ENCODE measurements around the gene LIN37.
A peak's percentile ranks its signal among the peaks of the same experiment; 100 is the strongest.

Gene LIN37

DNA sequence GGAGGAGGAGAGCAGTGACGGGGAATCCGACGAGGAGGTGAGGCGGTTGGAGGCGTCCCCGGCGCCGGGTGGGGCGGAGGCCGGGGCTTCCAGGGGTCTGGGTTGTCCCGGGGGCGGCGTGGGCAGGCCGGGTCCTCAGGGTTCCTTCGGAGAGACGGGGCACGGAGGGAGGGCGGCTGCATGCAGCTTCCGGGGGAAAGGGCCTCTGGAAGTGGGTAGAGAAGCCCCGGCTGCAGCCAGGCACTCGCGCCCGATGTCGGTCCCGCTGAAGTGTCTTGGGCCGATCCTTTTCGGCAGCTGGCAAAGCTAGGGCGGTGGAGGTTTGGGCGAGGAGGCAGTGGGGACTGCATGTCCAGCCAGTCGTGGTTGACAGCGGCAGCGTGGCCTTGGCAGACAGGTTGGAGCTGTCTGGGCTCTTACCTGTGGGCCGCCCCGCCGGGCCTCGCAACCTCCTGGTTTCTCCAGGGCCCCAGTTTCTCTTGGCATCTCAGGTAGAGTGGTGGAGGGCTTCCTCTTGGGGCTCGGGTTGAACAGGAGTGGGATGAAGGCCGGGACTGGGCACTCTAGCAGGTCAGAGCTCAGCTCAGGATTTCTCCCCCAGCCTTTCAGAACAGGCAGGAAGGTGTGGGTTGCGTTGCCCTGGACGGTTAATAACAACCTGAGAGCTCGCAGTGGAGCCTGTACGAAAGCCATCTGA lies 29.9 kb upstream of the LIN37 start:
- Histone ChIP-seq H3K27ac (ENCODE audit: low read length) (peak overlapping the region; percentile 69), H3K4me2 (ENCODE audit: low read length) (peak overlapping the region; percentile 96), H3K36me3 (replicated peaks; ENCODE audit: low read depth, low read length) (peaks cover 25% of the 10 kb centered on the region), H3K4me1 (ENCODE audit: low read length) (peaks cover 39% of the 10 kb centered on the region), H3K79me2 (ENCODE audit: low read length) (peaks cover 39% of the 10 kb centered on the region), H4K20me1 (ENCODE audit: insufficient read depth, low read length) (peaks cover 18% of the 10 kb centered on the region), H3K9ac (ENCODE audit: low read length) (peak overlapping the region; percentile 86), H3K9me3 (ENCODE audit: insufficient read depth, low read length) (no peaks in the 10 kb centered on the region), H3K27me3 (ENCODE audit: low read depth, low read length) (no peaks in the 10 kb centered on the region), H2AFZ (ENCODE audit: low read depth, low read length) (no peak overlapping the region), H3K4me3 (ENCODE audit: low read length) (peak overlapping the region; percentile 99)
- TF ChIP-seq, protein P1, sequence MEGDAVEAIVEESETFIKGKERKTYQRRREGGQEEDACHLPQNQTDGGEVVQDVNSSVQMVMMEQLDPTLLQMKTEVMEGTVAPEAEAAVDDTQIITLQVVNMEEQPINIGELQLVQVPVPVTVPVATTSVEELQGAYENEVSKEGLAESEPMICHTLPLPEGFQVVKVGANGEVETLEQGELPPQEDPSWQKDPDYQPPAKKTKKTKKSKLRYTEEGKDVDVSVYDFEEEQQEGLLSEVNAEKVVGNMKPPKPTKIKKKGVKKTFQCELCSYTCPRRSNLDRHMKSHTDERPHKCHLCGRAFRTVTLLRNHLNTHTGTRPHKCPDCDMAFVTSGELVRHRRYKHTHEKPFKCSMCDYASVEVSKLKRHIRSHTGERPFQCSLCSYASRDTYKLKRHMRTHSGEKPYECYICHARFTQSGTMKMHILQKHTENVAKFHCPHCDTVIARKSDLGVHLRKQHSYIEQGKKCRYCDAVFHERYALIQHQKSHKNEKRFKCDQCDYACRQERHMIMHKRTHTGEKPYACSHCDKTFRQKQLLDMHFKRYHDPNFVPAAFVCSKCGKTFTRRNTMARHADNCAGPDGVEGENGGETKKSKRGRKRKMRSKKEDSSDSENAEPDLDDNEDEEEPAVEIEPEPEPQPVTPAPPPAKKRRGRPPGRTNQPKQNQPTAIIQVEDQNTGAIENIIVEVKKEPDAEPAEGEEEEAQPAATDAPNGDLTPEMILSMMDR (IDR thresholded peaks at IDR 0.05; ENCODE audit: low read depth, low read length): no peak
- TF ChIP-seq EZH2phosphoT487 (IDR thresholded peaks at IDR 0.05; ENCODE audit: low read depth): no peak

DNA sequence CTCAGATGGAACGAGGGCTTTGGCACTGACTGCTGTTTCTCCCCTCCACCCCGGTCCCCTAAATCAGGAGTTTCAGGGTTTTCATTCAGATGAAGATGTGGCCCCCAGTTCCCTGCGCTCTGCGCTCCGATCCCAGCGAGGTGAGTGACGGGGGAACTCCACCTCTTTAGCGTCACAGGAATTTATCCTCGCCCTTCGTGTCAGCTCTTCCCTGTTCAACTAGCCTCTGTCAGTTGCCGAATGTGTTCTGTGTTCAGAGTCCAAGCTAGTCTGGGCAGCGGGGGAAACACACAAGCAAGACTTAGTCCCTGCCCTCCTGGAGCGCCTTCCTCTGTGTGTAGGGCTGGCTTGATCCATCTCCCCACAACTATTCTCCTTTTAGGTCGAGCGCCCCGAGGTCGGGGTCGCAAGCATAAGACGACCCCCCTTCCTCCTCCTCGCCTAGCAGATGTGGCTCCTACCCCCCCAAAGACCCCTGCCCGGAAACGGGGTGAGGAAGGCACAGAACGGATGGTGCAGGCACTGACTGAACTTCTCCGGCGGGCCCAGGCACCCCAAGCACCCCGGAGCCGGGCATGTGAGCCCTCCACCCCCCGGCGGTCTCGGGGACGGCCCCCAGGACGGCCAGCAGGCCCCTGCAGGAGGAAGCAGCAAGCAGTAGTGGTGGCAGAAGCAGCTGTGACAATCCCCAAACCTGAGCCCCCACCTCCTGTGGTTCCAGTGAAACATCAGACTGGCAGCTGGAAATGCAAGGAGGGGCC lies 28.8 kb upstream of the LIN37 start:
- H4K20me1 ChIP-seq (ENCODE audit: insufficient read depth, low read length): peaks cover 18% of the 10 kb centered on the region
- H3K27ac ChIP-seq (ENCODE audit: low read length): no peak overlapping the region
- H3K9ac ChIP-seq (ENCODE audit: low read length): peak overlapping the region; percentile 86; the same call in 1 of the 2 replicates

DNA sequence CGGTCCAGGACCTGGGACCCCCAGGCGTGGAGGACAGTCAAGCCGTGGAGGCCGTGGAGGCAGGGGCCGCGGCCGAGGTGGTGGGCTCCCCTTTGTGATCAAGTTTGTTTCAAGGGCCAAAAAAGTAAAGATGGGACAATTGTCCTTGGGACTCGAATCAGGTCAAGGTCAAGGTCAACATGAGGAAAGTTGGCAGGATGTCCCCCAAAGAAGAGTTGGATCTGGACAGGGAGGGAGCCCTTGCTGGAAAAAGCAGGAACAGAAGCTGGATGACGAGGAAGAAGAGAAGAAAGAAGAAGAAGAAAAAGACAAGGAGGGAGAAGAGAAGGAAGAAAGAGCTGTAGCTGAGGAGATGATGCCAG lies 28.2 kb upstream of the LIN37 start:
- H3K4me3 ChIP-seq (ENCODE audit: low read length): no peak overlapping the region
- H3K36me3 ChIP-seq (replicated peaks; ENCODE audit: low read depth, low read length): peaks cover 41% of the 10 kb centered on the region
- no peak overlapping the region for H3K9ac ChIP-seq (ENCODE audit: low read length)
- no peaks in the 10 kb centered on the region for H3K9me3 ChIP-seq (ENCODE audit: insufficient read depth, low read length)
- H4K20me1 ChIP-seq (ENCODE audit: insufficient read depth, low read length): peaks cover 18% of the 10 kb centered on the region
- TF ChIP-seq, protein P1 (IDR thresholded peaks at IDR 0.05; ENCODE audit: low read depth, low read length): no peak
- no peak overlapping the region for H2AFZ ChIP-seq (ENCODE audit: low read depth, low read length)
- peaks cover 35% of the 10 kb centered on the region for H3K79me2 ChIP-seq (ENCODE audit: low read length)
- peaks cover 22% of the 10 kb centered on the region for H3K4me1 ChIP-seq (ENCODE audit: low read length)
- H3K4me2 ChIP-seq (ENCODE audit: low read length): no peak overlapping the region
- H3K27me3 ChIP-seq (ENCODE audit: low read depth, low read length): no peaks in the 10 kb centered on the region
- H3K27ac ChIP-seq (ENCODE audit: low read length): no peak overlapping the region

More for the DNA sequence above, 28.8 kb upstream of the LIN37 start:
- Histone ChIP-seq H3K9me3 (ENCODE audit: insufficient read depth, low read length) (no peaks in the 10 kb centered on the region), H3K79me2 (ENCODE audit: low read length) (peaks cover 38% of the 10 kb centered on the region), H3K36me3 (replicated peaks; ENCODE audit: low read depth, low read length) (peaks cover 35% of the 10 kb centered on the region), H3K4me3 (ENCODE audit: low read length) (peak overlapping the region; percentile 99), H3K4me2 (ENCODE audit: low read length) (peak overlapping the region; percentile 96), H3K4me1 (ENCODE audit: low read length) (peaks cover 28% of the 10 kb centered on the region), H2AFZ (ENCODE audit: low read depth, low read length) (no peak overlapping the region), H3K27me3 (ENCODE audit: low read depth, low read length) (no peaks in the 10 kb centered on the region)
- TF ChIP-seq, protein P1 (IDR thresholded peaks at IDR 0.05; ENCODE audit: low read depth, low read length): no peak
- no peak for TF ChIP-seq EZH2phosphoT487 (IDR thresholded peaks at IDR 0.05; ENCODE audit: low read depth)

DNA sequence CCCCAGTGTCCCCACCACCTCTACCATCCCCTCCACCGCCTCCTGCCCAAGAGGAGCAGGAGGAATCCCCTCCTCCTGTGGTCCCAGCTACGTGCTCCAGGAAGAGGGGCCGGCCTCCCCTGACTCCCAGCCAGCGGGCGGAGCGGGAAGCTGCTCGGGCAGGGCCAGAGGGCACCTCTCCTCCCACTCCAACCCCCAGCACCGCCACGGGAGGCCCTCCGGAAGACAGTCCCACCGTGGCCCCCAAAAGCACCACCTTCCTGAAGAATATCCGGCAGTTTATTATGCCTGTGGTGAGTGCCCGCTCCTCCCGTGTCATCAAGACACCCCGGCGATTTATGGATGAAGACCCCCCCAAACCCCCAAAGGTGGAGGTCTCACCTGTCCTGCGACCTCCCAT lies 27.7 kb upstream of the LIN37 start:
- Histone ChIP-seq H3K36me3 (replicated peaks; ENCODE audit: low read depth, low read length) (peaks cover 46% of the 10 kb centered on the region), H3K79me2 (ENCODE audit: low read length) (peaks cover 35% of the 10 kb centered on the region), H2AFZ (ENCODE audit: low read depth, low read length) (no peak overlapping the region), H4K20me1 (ENCODE audit: insufficient read depth, low read length) (peaks cover 18% of the 10 kb centered on the region), H3K4me1 (ENCODE audit: low read length) (peaks cover 17% of the 10 kb centered on the region), H3K4me3 (ENCODE audit: low read length) (no peak overlapping the region), H3K27ac (ENCODE audit: low read length) (no peak overlapping the region), H3K4me2 (ENCODE audit: low read length) (no peak overlapping the region), H3K9me3 (ENCODE audit: insufficient read depth, low read length) (no peaks in the 10 kb centered on the region), H3K27me3 (ENCODE audit: low read depth, low read length) (no peaks in the 10 kb centered on the region), H3K9ac (ENCODE audit: low read length) (no peak overlapping the region)
- no peak for TF ChIP-seq EZH2phosphoT487 (IDR thresholded peaks at IDR 0.05; ENCODE audit: low read depth)
- TF ChIP-seq, protein P1 (IDR thresholded peaks at IDR 0.05; ENCODE audit: low read depth, low read length): no peak
